CD4-positive, alpha-beta T cell treated with Interleukin-21 for 1 hour (primary cell): ENCODE data around the gene C2CD2.

ENCODE experiments used
- DNase-seq: peaks from one replicate; pipeline ENCODE4 v3.0.0-alpha.2; 2020

The C2CD2 gene

GRCh38 chr21:41861255-41861654 is 92.6 kb downstream of the C2CD2 start:
- no peak for DNase-seq

GRCh38 chr21:41859297-41859980 is 94.4 kb downstream of the C2CD2 start:
- DNase-seq = no peak

- DNase-seq = no peak
Measured at GRCh38 chr21:41858466-41859296, 95.1 kb downstream of the C2CD2 start.

- DNase-seq = no peak
Measured at GRCh38 chr21:41857771-41858300, 96.0 kb downstream of the C2CD2 start.

- no peak for DNase-seq
Measured at GRCh38 chr21:41856572-41856971, 97.2 kb downstream of the C2CD2 start.

- DNase-seq = no peak
Measured at GRCh38 chr21:41854426-41854995, 99.3 kb downstream of the C2CD2 start.

GRCh38 chr21:41852929-41853320 is 100.9 kb downstream of the C2CD2 start:
- no peak for DNase-seq

- no peak for DNase-seq
Measured at GRCh38 chr21:41852151-41852928, 101.5 kb downstream of the C2CD2 start.

- DNase-seq = no peak
Measured at GRCh38 chr21:41851090-41851790, 102.6 kb downstream of the C2CD2 start.

GRCh38 chr21:41850085-41850484 is 103.7 kb downstream of the C2CD2 start:
- DNase-seq = no peak

- no peak for DNase-seq
Measured at GRCh38 chr21:41848958-41849580, 104.7 kb downstream of the C2CD2 start.

- no peak for DNase-seq
Measured at GRCh38 chr21:41848533-41848932, 105.3 kb downstream of the C2CD2 start.

- DNase-seq = no peak
Measured at GRCh38 chr21:41847066-41847804, 106.6 kb downstream of the C2CD2 start.

- DNase-seq = no peak
Measured at GRCh38 chr21:41846536-41846935, 107.3 kb downstream of the C2CD2 start.

- no peak for DNase-seq
Measured at GRCh38 chr21:41846033-41846317, 107.8 kb downstream of the C2CD2 start.

GRCh38 chr21:41845310-41846032 is 108.3 kb downstream of the C2CD2 start:
- no peak for DNase-seq

GRCh38 chr21:41843584-41843983 is 110.2 kb downstream of the C2CD2 start:
- DNase-seq = no peak

- no peak for DNase-seq
Measured at GRCh38 chr21:41840880-41841279, 112.9 kb downstream of the C2CD2 start.

GRCh38 chr21:41839387-41840000 is 114.3 kb downstream of the C2CD2 start:
- no peak for DNase-seq

- DNase-seq = no peak
Measured at GRCh38 chr21:41837756-41838297, 116.0 kb downstream of the C2CD2 start.
